Epithelial cell of alveolus of lung (primary cell): ENCODE results near the gene SLC22A16. TPM values are rescaled to one million over a fixed set of nuclear protein-coding genes. Genes with fewer than 3 reads are reported as not detected.

Experiments
- total RNA-seq: library from RNA; depleted of rRNA; stranded (reverse); fragments of >200 nt; gene quantifications from 2 replicates; pipeline ENCODE4 v1.2.1, GENCODE V29; 2015

The SLC22A16 gene, protein sequence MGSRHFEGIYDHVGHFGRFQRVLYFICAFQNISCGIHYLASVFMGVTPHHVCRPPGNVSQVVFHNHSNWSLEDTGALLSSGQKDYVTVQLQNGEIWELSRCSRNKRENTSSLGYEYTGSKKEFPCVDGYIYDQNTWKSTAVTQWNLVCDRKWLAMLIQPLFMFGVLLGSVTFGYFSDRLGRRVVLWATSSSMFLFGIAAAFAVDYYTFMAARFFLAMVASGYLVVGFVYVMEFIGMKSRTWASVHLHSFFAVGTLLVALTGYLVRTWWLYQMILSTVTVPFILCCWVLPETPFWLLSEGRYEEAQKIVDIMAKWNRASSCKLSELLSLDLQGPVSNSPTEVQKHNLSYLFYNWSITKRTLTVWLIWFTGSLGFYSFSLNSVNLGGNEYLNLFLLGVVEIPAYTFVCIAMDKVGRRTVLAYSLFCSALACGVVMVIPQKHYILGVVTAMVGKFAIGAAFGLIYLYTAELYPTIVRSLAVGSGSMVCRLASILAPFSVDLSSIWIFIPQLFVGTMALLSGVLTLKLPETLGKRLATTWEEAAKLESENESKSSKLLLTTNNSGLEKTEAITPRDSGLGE
- not detected in 2 replicates for total RNA-seq

DNA sequence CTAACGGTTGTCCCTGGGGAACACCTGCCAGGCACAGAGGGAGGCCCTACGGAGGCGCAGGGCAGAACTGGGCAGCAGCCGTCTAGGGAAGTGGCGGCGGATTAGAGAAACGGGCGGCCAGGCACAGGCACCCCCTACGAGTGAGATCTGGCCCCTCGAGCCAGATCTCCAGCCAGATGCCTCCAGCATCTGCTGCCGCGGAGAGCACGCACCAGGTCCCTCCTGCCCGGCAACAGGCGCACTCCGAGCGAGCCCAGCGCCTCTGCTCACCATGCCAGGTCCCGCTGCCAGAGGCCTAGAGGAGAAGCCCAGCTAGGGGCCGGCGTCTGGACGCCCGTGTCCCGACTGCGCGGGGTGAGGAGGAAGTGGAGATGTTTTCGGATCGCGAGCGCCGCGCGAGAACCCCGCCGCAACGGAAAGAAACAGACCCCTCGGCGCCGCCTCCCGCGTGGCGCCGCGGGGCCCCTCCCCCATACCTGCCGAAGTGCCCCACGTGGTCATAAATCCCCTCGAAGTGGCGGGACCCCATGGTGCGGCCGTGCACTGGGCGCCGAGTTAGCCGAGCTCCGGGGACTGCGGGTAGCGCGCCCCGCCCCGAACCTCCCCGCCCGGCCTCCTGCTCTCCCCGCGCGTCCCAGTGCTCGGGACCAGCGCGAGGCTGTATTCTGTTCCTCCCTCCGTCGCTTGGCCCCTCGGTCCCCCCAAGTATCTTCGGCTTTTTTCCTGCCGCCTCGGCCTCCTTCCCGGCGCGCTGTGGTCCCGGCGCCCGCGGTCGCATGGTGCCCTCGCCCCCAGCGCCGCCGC is at the start of gene SLC22A16:
SLC22A16 (minus strand) TSS at position 568 of the 804 bp plus-strand sequence; CDS start at position 529, 39 bp downstream.

GRCh38 chr6:110415086-110415916 is 61.1 kb downstream of the SLC22A16 start, which contains the start of gene DDO:
Gene DDO, minus strand, starts transcription at chr6:110415575. Its CDS starts 2,113 bp downstream, at chr6:110413462.

Other genes starting within 250 kb of the SLC22A16 start
- gene METTL24, start 118.3 kb downstream of the SLC22A16 start, total RNA-seq, result not detected in 2 replicates
- 0.08 and 0.65 TPM in 2 replicates for gene DDO, start 61.0 kb downstream of the SLC22A16 start, total RNA-seq